IMR-90 (cell line): ENCODE results near the gene DGKE.

Experiments
- BHLHE40 ChIP-seq: fragments of 150-350 bp; IDR thresholded peaks from 2 replicates; pipeline ENCODE4 v1.6.1; 2016; ENCODE audit warnings: mild to moderate bottlenecking, low read depth, low read length
- CEBPB ChIP-seq: IDR thresholded peaks from 2 replicates; pipeline ENCODE4 v1.6.1; 2012; ENCODE audit warnings: low read depth, low read length, improper control_type of control experiment
- MAFK ChIP-seq: IDR thresholded peaks from 2 replicates; pipeline ENCODE4 v1.6.1; 2012; ENCODE audit warnings: low read depth, low read length, improper control_type of control experiment
- MAZ ChIP-seq: IDR thresholded peaks from 2 replicates; pipeline ENCODE4 v1.6.1; 2012; ENCODE audit warnings: low read depth, mild to moderate bottlenecking, low read length, improper control_type of control experiment, moderate library complexity, borderline replicate concordance
- MXI1 ChIP-seq: IDR thresholded peaks from 2 replicates; pipeline ENCODE4 v1.6.1; 2012; ENCODE audit warnings: low read depth, mild to moderate bottlenecking, low read length, moderate library complexity, borderline replicate concordance
- POLR2A ChIP-seq: IDR thresholded peaks from 2 replicates; pipeline ENCODE4 v1.6.1; 2012; ENCODE audit warnings: mild to moderate bottlenecking, low read depth, low read length
- RAD21 ChIP-seq: IDR thresholded peaks from 2 replicates; pipeline ENCODE4 v1.6.1; 2012; ENCODE audit warnings: low read length, improper control_type of control experiment
- RCOR1 ChIP-seq: IDR thresholded peaks from 2 replicates; pipeline ENCODE4 v1.6.1; 2012; ENCODE audit warnings: mild to moderate bottlenecking, low read length, improper control_type of control experiment; ENCODE audit not compliant: insufficient replicate concordance
- RFX5 ChIP-seq: IDR thresholded peaks from 2 replicates; pipeline ENCODE4 v1.8.0; 2012; ENCODE audit warnings: low read depth, mild to moderate bottlenecking, low read length, moderate library complexity
- SMC3 ChIP-seq: fragments of 150-350 bp; IDR thresholded peaks from 2 replicates; pipeline ENCODE4 v1.6.1; 2016; ENCODE audit warnings: low read depth, mild to moderate bottlenecking, antibody characterized with exemption, low read length, moderate library complexity
- TF ChIP-seq, protein P1 (sequence below): conservative IDR thresholded peaks from 2 replicates; pipeline ENCODE4 v1.5.1; 2012; ENCODE audit warnings: mild to moderate bottlenecking, low read depth, low read length, improper control_type of control experiment
- TF ChIP-seq, protein P2 (sequence below): fragments of 150-350 bp; IDR thresholded peaks from 2 replicates; pipeline ENCODE4 v1.6.1; 2017; ENCODE audit warnings: mild to moderate bottlenecking, antibody characterized with exemption, low read length, low read depth
- TF ChIP-seq, protein P3 (sequence below): fragments of 150-350 bp; IDR thresholded peaks from 2 replicates; pipeline ENCODE4 v1.6.1; 2016; ENCODE audit warnings: low read depth, mild to moderate bottlenecking, low read length, moderate library complexity, borderline replicate concordance

DNA sequence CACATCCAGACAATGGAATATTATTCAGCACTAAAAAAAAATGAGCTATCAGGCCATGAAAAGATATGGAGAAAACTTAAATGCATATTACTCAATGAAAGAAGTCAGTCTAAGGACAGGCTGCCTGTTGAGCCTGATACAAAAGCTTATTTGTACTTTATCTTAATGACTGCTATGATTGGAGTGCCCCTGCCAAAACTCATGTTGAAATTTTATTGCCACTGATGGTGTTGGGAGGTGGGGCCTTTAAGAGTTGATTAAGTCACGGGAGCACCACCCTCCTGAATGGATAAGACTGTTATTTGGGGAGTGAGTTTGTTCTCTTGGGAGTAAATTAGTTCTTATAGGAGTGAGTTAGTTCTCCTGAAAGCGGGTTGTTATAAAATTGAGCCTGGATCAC is 10.1 kb upstream of the DGKE start:
- TF ChIP-seq BHLHE40 (no peak), MXI1 (no peak), POLR2A (no peak), CEBPB (no peak), RFX5 (no peak), SMC3 (no peak), RAD21 (no peak), MAFK (no peak), RCOR1 (no peak), MAZ (no peak)
- TF ChIP-seq, protein P1, sequence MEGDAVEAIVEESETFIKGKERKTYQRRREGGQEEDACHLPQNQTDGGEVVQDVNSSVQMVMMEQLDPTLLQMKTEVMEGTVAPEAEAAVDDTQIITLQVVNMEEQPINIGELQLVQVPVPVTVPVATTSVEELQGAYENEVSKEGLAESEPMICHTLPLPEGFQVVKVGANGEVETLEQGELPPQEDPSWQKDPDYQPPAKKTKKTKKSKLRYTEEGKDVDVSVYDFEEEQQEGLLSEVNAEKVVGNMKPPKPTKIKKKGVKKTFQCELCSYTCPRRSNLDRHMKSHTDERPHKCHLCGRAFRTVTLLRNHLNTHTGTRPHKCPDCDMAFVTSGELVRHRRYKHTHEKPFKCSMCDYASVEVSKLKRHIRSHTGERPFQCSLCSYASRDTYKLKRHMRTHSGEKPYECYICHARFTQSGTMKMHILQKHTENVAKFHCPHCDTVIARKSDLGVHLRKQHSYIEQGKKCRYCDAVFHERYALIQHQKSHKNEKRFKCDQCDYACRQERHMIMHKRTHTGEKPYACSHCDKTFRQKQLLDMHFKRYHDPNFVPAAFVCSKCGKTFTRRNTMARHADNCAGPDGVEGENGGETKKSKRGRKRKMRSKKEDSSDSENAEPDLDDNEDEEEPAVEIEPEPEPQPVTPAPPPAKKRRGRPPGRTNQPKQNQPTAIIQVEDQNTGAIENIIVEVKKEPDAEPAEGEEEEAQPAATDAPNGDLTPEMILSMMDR: no peak
- TF ChIP-seq, protein P2, sequence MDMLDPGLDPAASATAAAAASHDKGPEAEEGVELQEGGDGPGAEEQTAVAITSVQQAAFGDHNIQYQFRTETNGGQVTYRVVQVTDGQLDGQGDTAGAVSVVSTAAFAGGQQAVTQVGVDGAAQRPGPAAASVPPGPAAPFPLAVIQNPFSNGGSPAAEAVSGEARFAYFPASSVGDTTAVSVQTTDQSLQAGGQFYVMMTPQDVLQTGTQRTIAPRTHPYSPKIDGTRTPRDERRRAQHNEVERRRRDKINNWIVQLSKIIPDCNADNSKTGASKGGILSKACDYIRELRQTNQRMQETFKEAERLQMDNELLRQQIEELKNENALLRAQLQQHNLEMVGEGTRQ: no peak
- TF ChIP-seq, protein P3, sequence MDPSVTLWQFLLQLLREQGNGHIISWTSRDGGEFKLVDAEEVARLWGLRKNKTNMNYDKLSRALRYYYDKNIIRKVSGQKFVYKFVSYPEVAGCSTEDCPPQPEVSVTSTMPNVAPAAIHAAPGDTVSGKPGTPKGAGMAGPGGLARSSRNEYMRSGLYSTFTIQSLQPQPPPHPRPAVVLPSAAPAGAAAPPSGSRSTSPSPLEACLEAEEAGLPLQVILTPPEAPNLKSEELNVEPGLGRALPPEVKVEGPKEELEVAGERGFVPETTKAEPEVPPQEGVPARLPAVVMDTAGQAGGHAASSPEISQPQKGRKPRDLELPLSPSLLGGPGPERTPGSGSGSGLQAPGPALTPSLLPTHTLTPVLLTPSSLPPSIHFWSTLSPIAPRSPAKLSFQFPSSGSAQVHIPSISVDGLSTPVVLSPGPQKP: no peak
